ENCODE data around the gene SOS2.
A peak's percentile ranks its signal among the peaks of the same experiment; 100 is the strongest.
"Not testable (repeated sequence)": the region's sequence is repeated elsewhere in the genome, so short reads cannot be mapped to it uniquely, and the experiment has no call there.

Gene SOS2

GRCh38 chr14:50083467-50084337 lies 147.7 kb downstream of the SOS2 start:
- DNase-seq, result peak; percentile 28

- peak; percentile 76 for DNase-seq
Measured at GRCh38 chr14:50082784-50083466, 148.5 kb downstream of the SOS2 start.

GRCh38 chr14:50082308-50082742 lies 149.1 kb downstream of the SOS2 start:
- peak; percentile 51 for DNase-seq

- DNase-seq, result not testable (repeated sequence)
Measured at GRCh38 chr14:50079103-50079502, 152.3 kb downstream of the SOS2 start.

GRCh38 chr14:50073663-50074062 lies 157.7 kb downstream of the SOS2 start:
- not testable (repeated sequence) for DNase-seq

GRCh38 chr14:50072395-50072794 lies 159.0 kb downstream of the SOS2 start:
- no peak for DNase-seq

- DNase-seq, result no peak
Measured at GRCh38 chr14:50070840-50071548, 160.4 kb downstream of the SOS2 start.

GRCh38 chr14:50070230-50070629 lies 161.1 kb downstream of the SOS2 start:
- DNase-seq, result no peak

GRCh38 chr14:50069325-50069724 lies 162.1 kb downstream of the SOS2 start:
- no peak for DNase-seq

GRCh38 chr14:50068496-50068895 lies 162.9 kb downstream of the SOS2 start:
- DNase-seq, result no peak

GRCh38 chr14:50067723-50068495 lies 163.5 kb downstream of the SOS2 start:
- DNase-seq, result no peak
